ENCODE data around the gene RFTN1. TPM values are rescaled to one million over a fixed set of nuclear protein-coding genes. Genes with fewer than 3 reads are reported as not detected.

Gene RFTN1
- total and polyA plus RNA-seq, 2 of the 8 experiments (the other 6 are each of a cell fraction or from before 2014, with no cell fraction given): 4.6 to 6.7 TPM

- peaks cover 0 to 2% (median 0%) of the 10 kb centered on the region in 4 experiments; a peak in 1 of 7 replicates for H3K4me1 ChIP-seq (replicated peaks in 1 of 4; ENCODE audit: control insufficient read depth in 3 of 4, insufficient read depth in 4 of 4, low read length in 3 of 4)
- no peak overlapping the region for H2BK120ac ChIP-seq (replicated peaks; ENCODE audit: low read depth, low read length)
- H2BK5ac ChIP-seq (ENCODE audit: low read depth, low read length): no peak overlapping the region
- H3K36me3 ChIP-seq (ENCODE audit: control insufficient read depth in 2 of 4, insufficient read depth in 4 of 4, low read length in 3 of 4): peaks cover 0 to 27% (median 12%) of the 10 kb centered on the region in 4 experiments; a peak in 5 of 8 replicates
- H4K91ac ChIP-seq (replicated peaks; ENCODE audit: insufficient read length, low read length): no peak overlapping the region
- H3K4ac ChIP-seq (replicated peaks; ENCODE audit: insufficient read length, low read depth, low read length): no peak overlapping the region
- H3K14ac ChIP-seq (ENCODE audit: insufficient read length): no peak overlapping the region
- H2BK12ac ChIP-seq (ENCODE audit: low read depth, low read length): no peak overlapping the region
- no peaks in the 10 kb centered on the region for H4K20me1 ChIP-seq (replicated peaks in 1 of 2; ENCODE audit: control insufficient read depth in 1 of 2, insufficient read depth in 2 of 2, low read length in 2 of 2)
- H3K27ac ChIP-seq (ENCODE audit: low read depth, low read length): no peak overlapping the region
- no peak overlapping the region for H2AK5ac ChIP-seq (ENCODE audit: low read depth, low read length)
- no peak overlapping the region for H3K4me2 ChIP-seq (ENCODE audit: insufficient read depth in 1 of 2, low read depth in 2 of 2, low read length in 2 of 2)
- no peak overlapping the region for H3K18ac ChIP-seq (ENCODE audit: extremely low read depth, low read length)
- H3K79me2 ChIP-seq (ENCODE audit: control insufficient read depth in 1 of 2, insufficient read depth in 2 of 2, low read length in 2 of 2): peaks cover 0 to 22% of the 10 kb centered on the region in 2 experiments; a peak in 2 of 4 replicates
- POLR2A ChIA-PET (ENCODE audit: partially characterized antibody): interaction anchor here (1.3 to 1.5 kb wide), 2 partner anchors 9 to 30 kb away, joined by 3 read pairs; partner anchors contain the start of genes DPH3 and OXNAD1
- no peak for DNase-seq (ENCODE audit: low read depth in 1 of 2, low spot score in 2 of 2)
- H3K27me3 ChIP-seq (replicated peaks in 1 of 4; ENCODE audit: control insufficient read depth in 3 of 4, extremely low read depth in 1 of 4, insufficient read depth in 3 of 4, low read length in 3 of 4): no peaks in the 10 kb centered on the region
- H3K23ac ChIP-seq (ENCODE audit: insufficient read length): no peak overlapping the region
- CTCF ChIA-PET (ENCODE audit: partially characterized antibody): interaction anchor here (1.1 to 9.2 kb wide), 6 partner anchors 9 to 259 kb away, joined by 4 to 106 read pairs (median 4); no protein-coding TSS in a partner anchor
- FAIRE-seq: no peak
- H3K23me2 ChIP-seq (ENCODE audit: low read depth, low read length): no peaks in the 10 kb centered on the region
- H3K9ac ChIP-seq (replicated peaks in 1 of 4; ENCODE audit: extremely low read depth in 1 of 4, low read depth in 3 of 4, low read length in 3 of 4): no peak overlapping the region
- H2BK20ac ChIP-seq (ENCODE audit: low read length): no peak overlapping the region
- H3K79me1 ChIP-seq (ENCODE audit: low read depth, low read length): no peaks in the 10 kb centered on the region
- H2AFZ ChIP-seq (ENCODE audit: low read length): no peak overlapping the region
- H3K9me3 ChIP-seq (ENCODE audit: insufficient read depth in 2 of 2, low read depth in 1 of 2, low read length in 1 of 2): peaks cover 0 to 4% of the 10 kb centered on the region in 2 experiments; a peak in 1 of 4 replicates
- H4K5ac ChIP-seq (ENCODE audit: insufficient read length, low read depth, low read length): no peak overlapping the region
- H3K56ac ChIP-seq (replicated peaks; ENCODE audit: insufficient read length, low read depth, low read length): no peak overlapping the region
- WGBS, 2 experiments (ENCODE audit: extremely low coverage in 1 of 2, insufficient coverage in 1 of 2, insufficient read length in 1 of 2, insufficient replicate concordance in 2 of 2, low coverage in 1 of 2, low lambda C conversion rate in 2 of 2, missing lambda C conversion rate in 1 of 2): 95% methylated on average over 3 of the region's 3 CpGs; no CpG with 5 or more reads in 1 of the 2 experiments
- H2BK15ac ChIP-seq (ENCODE audit: low read length): no peak overlapping the region
- no peak overlapping the region for H4K8ac ChIP-seq (ENCODE audit: extremely low read depth, insufficient read depth, low read length)
- no peak overlapping the region for H3K4me3 ChIP-seq (ENCODE audit: extremely low read depth in 1 of 4, insufficient read depth in 2 of 4, low read depth in 3 of 4, low read length in 4 of 4)
Measured at GRCh38 chr3:16295298-16295890, 218.1 kb downstream of the RFTN1 start.

Measured in H1 (cell line).